Large intestine (tissue), 3 donors: Measurements from ENCODE around the gene C10orf90. TPM values are rescaled to one million over a fixed set of nuclear protein-coding genes. Genes with fewer than 3 reads are reported as not detected.
A peak's percentile ranks its signal among the peaks of the same experiment; 100 is the strongest.

Source experiments
- DNase-seq, 2 donors: peaks; one replicate each; pipeline versions ENCODE4 v3.0.0 to v3.0.0-alpha.2; 2013
- H3K27ac ChIP-seq: one replicate; pipeline ENCODE4 v1.5.1; 2013; ENCODE audit warnings: low read length
- H3K27me3 ChIP-seq: 2 replicates; pipeline ENCODE4 v1.6.1; 2013; ENCODE audit warnings: low read length; ENCODE audit not compliant: control insufficient read depth, insufficient read depth
- H3K36me3 ChIP-seq: 2 replicates; pipeline ENCODE4 v1.6.1; 2013; ENCODE audit warnings: low read length; ENCODE audit not compliant: control insufficient read depth, insufficient read depth
- H3K4me1 ChIP-seq: one replicate; pipeline ENCODE4 v1.6.1; 2013; ENCODE audit warnings: low read length; ENCODE audit not compliant: control insufficient read depth, insufficient read depth
- H3K4me3 ChIP-seq: one replicate; pipeline ENCODE4 v1.5.1; 2013; ENCODE audit warnings: low read length
- H3K9me3 ChIP-seq: one replicate; pipeline ENCODE4 v1.6.1; 2013; ENCODE audit warnings: mild to moderate bottlenecking, low read depth, low read length, moderate library complexity; ENCODE audit not compliant: control insufficient read depth
- WGBS: methylation state at CpG from one replicate; pipeline ENCODE4 v1.1.5; 2013; ENCODE audit warnings: low lambda C conversion rate; ENCODE audit not compliant: insufficient coverage; 5-methylcytosine and 5-hydroxymethylcytosine counted together
- polyA plus RNA-seq: library from polyadenylated mRNA; unstranded; fragments of 120-200 nt; gene quantifications from one replicate; pipeline ENCODE4 v1.2.1, GENCODE V29; 2013

C10orf90 gene
- polyA plus RNA-seq, 1 donor: not detected

DNA sequence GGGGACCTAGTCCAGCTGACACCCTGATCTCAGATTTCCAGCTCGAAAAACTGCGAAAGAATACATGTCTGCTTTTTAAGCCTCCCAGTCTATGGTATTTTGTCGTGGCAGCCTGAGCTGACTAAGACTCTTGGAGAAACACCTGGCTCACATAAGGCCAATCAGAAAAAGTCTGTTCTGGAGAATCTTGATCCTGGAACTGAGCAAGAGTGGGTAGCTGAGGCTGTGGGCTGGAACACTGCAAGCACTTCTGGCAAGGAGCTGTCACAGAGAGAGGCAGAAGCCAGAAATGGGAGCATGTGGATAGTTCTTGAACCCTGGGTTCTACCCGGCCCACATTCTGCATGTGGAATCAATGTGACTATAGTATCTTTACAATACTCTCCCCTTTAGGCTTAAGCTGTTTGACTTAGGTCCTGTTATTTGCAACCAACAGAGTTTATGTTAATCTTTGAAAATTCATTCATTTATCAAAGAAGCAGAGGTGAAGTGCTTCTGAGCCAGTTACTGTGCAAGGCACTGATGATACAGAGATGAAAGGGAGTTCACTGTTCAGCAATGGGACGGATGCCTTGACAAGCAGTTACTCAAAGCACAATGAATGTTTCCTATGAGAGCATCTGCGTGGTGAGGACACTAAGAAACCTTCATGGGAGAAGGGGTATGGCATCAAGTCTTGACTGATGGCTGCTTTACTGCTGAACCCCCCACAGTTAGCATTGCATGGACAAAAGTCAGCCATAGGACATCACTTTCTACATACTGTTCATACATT is 4.4 kb upstream of the C10orf90 start:
- no peaks in the 10 kb centered on the region for H3K36me3 ChIP-seq
- H3K27ac ChIP-seq: no peak overlapping the region
- H3K27me3 ChIP-seq: no peaks in the 10 kb centered on the region
- WGBS: no CpG with 5 or more reads among the region's 6 CpGs
- no peak overlapping the region for H3K4me3 ChIP-seq
- DNase-seq: no peak
- H3K4me1 ChIP-seq: no peaks in the 10 kb centered on the region
- H3K9me3 ChIP-seq: no peaks in the 10 kb centered on the region

- Histone ChIP-seq H3K4me1 (no peaks in the 10 kb centered on the region), H3K36me3 (no peaks in the 10 kb centered on the region), H3K9me3 (no peaks in the 10 kb centered on the region), H3K27ac (no peak overlapping the region), H3K27me3 (no peaks in the 10 kb centered on the region), H3K4me3 (no peak overlapping the region)
- no CpG with 5 or more reads among the region's 3 CpGs for WGBS
- DNase-seq: no peak
Measured at GRCh38 chr10:126673565-126673964, 3.1 kb upstream of the C10orf90 start.

GRCh38 chr10:126671402-126671975 is 996 bp upstream of the C10orf90 start:
- no CpG with 5 or more reads among the region's 3 CpGs for WGBS
- no peak for DNase-seq
- H3K4me1 ChIP-seq: no peaks in the 10 kb centered on the region
- H3K36me3 ChIP-seq: no peaks in the 10 kb centered on the region
- H3K4me3 ChIP-seq: no peak overlapping the region
- no peaks in the 10 kb centered on the region for H3K9me3 ChIP-seq
- H3K27me3 ChIP-seq: no peaks in the 10 kb centered on the region
- H3K27ac ChIP-seq: no peak overlapping the region

DNA sequence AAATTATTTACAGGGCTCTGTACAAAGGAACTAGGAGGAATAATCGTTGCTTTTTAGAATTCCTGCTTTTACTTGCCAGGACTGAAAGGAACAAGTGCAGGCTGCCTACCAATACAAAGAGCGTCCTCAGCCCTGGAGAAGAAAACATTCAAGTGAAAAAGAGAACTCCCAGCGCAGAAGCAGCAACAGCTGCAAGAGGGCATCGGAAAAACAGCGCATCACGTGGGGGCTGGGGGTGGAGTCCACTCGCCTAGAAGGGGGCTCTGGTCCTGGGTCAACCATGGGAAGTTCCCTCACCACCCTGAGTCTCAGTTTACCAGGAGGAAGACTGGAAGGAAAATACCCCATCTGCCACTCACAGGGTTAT is 385 bp upstream of the C10orf90 start:
- Histone ChIP-seq H3K4me3 (no peak overlapping the region), H3K27ac (no peak overlapping the region)
- no CpG with 5 or more reads among the region's 7 CpGs for WGBS

DNA sequence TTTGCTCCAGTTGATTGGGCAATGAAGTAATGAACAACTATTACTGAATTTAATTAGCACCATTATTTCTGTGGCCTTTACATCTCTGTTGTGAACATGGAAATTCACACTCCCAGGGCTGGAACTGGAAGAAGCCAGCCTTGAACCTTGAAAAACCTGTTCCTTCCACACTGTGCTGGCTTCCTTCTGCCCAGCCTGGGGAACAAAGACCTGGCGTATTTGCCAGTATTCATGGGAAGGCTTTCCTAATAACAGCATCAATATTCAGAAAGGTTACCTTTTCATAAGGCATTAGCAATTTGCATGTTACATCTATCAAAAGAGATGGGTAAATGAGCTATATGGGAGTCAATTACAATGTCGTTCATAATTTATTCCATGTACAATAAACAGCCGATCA is 1.3 kb downstream of the C10orf90 start:
- no peaks in the 10 kb centered on the region for H3K27me3 ChIP-seq
- no peak for DNase-seq
- H3K27ac ChIP-seq: no peak overlapping the region
- WGBS: 31% methylated on average over 2 of the region's 3 CpGs
- H3K4me3 ChIP-seq: no peak overlapping the region
- no peaks in the 10 kb centered on the region for H3K9me3 ChIP-seq
- no peaks in the 10 kb centered on the region for H3K4me1 ChIP-seq
- H3K36me3 ChIP-seq: no peaks in the 10 kb centered on the region

More for the DNA sequence above, 385 bp upstream of the C10orf90 start:
- H3K36me3 ChIP-seq: no peaks in the 10 kb centered on the region
- no peak for DNase-seq
- H3K9me3 ChIP-seq: no peaks in the 10 kb centered on the region
- no peaks in the 10 kb centered on the region for H3K27me3 ChIP-seq
- H3K4me1 ChIP-seq: no peaks in the 10 kb centered on the region

DNA sequence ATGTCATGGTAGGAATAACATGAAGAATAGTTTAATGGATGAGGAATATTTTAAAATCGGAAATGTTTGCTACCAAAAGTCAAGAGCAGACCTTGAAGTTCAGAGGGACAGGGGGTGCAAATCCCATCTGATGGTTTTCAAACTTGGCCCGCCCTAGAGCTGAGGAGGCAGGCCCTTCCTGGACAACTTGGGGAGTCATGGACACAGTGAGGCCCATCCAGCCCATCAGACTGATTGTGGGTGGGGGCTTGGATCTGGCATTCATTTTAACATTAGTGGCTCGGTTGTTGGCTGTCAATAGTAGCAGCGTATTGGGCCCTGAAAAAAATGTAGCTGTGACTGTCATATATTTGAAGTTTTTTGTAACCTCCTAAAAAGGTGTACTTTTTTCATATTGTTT is 2.0 kb downstream of the C10orf90 start:
- Histone ChIP-seq H3K4me1 (no peaks in the 10 kb centered on the region), H3K27ac (no peak overlapping the region), H3K27me3 (no peaks in the 10 kb centered on the region), H3K9me3 (no peaks in the 10 kb centered on the region), H3K4me3 (no peak overlapping the region), H3K36me3 (no peaks in the 10 kb centered on the region)
- DNase-seq: no peak
- WGBS: 100% methylated on average over 1 of the region's 4 CpGs

DNA sequence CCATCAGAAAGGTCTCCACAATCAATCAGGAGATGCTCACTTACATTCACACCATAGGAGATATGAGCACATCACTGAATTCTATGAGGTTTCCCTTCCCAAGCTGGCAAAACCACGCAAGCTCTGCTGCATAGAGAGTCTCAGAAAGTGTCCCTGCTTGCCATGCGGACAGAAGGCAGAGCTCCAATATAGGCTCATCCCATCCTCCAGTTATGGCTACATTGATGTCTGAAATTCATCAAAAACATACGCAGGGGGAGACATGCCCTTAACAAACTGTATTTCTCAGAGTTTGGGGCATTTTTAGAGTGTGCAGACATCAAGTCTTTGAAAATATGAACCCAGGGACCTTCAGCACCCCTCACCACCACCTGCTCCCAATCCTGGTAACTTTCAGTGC is 2.9 kb downstream of the C10orf90 start:
- H3K36me3 ChIP-seq: no peaks in the 10 kb centered on the region
- H3K4me1 ChIP-seq: no peaks in the 10 kb centered on the region
- H3K27ac ChIP-seq: no peak overlapping the region
- no CpG with 5 or more reads among the region's 3 CpGs for WGBS
- no peaks in the 10 kb centered on the region for H3K27me3 ChIP-seq
- DNase-seq: no peak
- H3K9me3 ChIP-seq: no peaks in the 10 kb centered on the region
- H3K4me3 ChIP-seq: no peak overlapping the region

DNA sequence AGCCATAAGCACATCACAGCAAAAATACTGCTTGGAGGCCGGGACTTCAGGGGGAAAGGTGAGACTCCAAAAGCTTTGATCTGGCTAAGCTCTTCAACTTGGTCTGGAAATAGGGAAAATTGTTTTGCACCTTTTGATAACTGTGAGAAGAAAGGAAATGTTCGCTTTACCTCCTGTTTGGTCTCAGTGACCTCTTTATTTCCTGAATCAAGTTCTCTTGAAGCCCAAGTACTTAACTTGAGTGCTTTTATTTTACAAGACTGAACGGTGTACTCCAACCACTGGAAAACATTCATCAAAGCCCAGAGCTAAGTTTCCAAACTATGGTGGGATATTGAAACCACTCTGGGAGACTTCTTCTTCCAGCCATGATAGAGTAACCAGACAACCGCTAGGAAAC is 5.3 kb downstream of the C10orf90 start:
- no peak for DNase-seq
- H3K9me3 ChIP-seq: no peaks in the 10 kb centered on the region
- H3K4me3 ChIP-seq: no peak overlapping the region
- H3K36me3 ChIP-seq: no peaks in the 10 kb centered on the region
- no peaks in the 10 kb centered on the region for H3K27me3 ChIP-seq
- H3K4me1 ChIP-seq: no peaks in the 10 kb centered on the region
- H3K27ac ChIP-seq: no peak overlapping the region
- 100% methylated on average over 1 of the region's 4 CpGs for WGBS

DNA sequence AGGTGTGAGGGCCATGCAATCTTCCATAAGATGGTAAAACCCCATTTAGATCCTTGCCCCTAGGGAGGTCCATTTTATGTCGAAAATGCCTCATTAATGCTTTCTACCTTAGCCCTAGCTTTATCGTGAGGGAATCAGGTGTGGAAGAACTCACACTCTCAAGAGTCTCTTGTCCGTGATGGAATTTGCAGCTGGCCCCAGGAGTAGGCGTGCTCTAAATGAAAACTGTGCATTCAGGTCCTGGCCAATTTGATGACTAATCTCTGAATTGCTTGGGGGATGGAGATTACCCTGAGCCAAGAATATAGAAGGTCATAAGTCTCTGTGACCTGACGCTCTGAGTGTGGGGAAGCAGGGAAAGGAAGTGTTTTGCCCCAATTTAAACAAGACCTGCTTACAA is 6.6 kb downstream of the C10orf90 start:
- no peak overlapping the region for H3K27ac ChIP-seq
- no CpG with 5 or more reads among the region's 5 CpGs for WGBS
- H3K27me3 ChIP-seq: no peaks in the 10 kb centered on the region
- H3K4me3 ChIP-seq: no peak overlapping the region
- H3K9me3 ChIP-seq: no peaks in the 10 kb centered on the region
- H3K4me1 ChIP-seq: no peaks in the 10 kb centered on the region
- no peaks in the 10 kb centered on the region for H3K36me3 ChIP-seq
- DNase-seq: no peak

- no peak overlapping the region for H3K27ac ChIP-seq
- no peak overlapping the region for H3K4me3 ChIP-seq
- DNase-seq: peak in 1 of 2 donors; percentile 14
- no peaks in the 10 kb centered on the region for H3K4me1 ChIP-seq
- WGBS: no CpG with 5 or more reads among the region's 9 CpGs
- no peaks in the 10 kb centered on the region for H3K9me3 ChIP-seq
- H3K36me3 ChIP-seq: no peaks in the 10 kb centered on the region
- H3K27me3 ChIP-seq: no peaks in the 10 kb centered on the region
Measured at GRCh38 chr10:126663328-126663727, 7.2 kb downstream of the C10orf90 start.
